Right lobe of liver (tissue), 6 donors: ENCODE results near the gene ATG4C. TPM values are rescaled to one million over a fixed set of nuclear protein-coding genes. Genes with fewer than 3 reads are reported as not detected.

Experiments used
- ATAC-seq, 4 donors: fragments of 200-7000 bp; cut with Tn5 transposase; one replicate each; pipeline ENCODE4 v1.9.1; 2020; ENCODE audit warnings: mild to moderate bottlenecking in 4 of 4, moderate library complexity in 4 of 4
- DNase-seq, 3 donors: peaks; one replicate each; pipeline ENCODE4 v3.0.0-alpha.2; 2020
- H3K27ac ChIP-seq, 3 donors: fragments of 200-600 bp; one replicate each; pipeline ENCODE4 v1.8.0; 2022
- H3K27me3 ChIP-seq, 2 donors: fragments of 200-600 bp; one replicate each; pipeline ENCODE4 v1.8.0; 2022
- H3K36me3 ChIP-seq, 4 donors: fragments of 200-600 bp; sonication (generic) in 1 of 4; one replicate each; pipeline versions ENCODE4 v1.5.1 to v1.8.0; 2017 to 2022; ENCODE audit warnings: control low read depth in 1 of 4
- H3K4me1 ChIP-seq, 4 donors: fragments of 200-600 bp; sonication (generic) in 1 of 4; one replicate each; pipeline versions ENCODE4 v1.5.1 to v1.8.0; 2017 to 2022; ENCODE audit warnings: control low read depth in 1 of 4
- H3K4me3 ChIP-seq, 3 donors: fragments of 200-600 bp; one replicate each; pipeline ENCODE4 v1.8.0; 2022
- H3K9me3 ChIP-seq, 4 donors: fragments of 200-600 bp; sonication (generic) in 1 of 4; one replicate each; pipeline versions ENCODE4 v1.5.1 to v1.8.0; 2017 to 2022; ENCODE audit warnings: control low read depth in 1 of 4
- POLR2A ChIP-seq: fragments of 450-650 bp; IDR thresholded peaks from one replicate; pipeline ENCODE4 v1.6.1; 2017; ENCODE audit warnings: antibody characterized with exemption, mild to moderate bottlenecking
- WGBS: methylation state at CpG from one replicate; pipeline ENCODE4 v1.1.6; 2018; ENCODE audit warnings: low coverage, low lambda C conversion rate; ENCODE audit not compliant: insufficient coverage; ENCODE audit errors: missing lambda C conversion rate; 5-methylcytosine and 5-hydroxymethylcytosine counted together
- intact Hi-C, 2 donors: fragments of 100-400 bp; cut with DNase I; formaldehyde crosslinking; loops; one replicate each; pipeline versions ENCODE4 v1.11.2 to v1.14.1; 2022
- total RNA-seq, 6 experiments: library from RNA; depleted of rRNA in 2 of 6; stranded (reverse); fragments of >200 nt in 2 of 6; fragmentation: NEBNext Ultra II Directional in 3 of 6; extraction: Animal tissue kit (Norgen Biotek cat#: 25700) in 3 of 6; gene quantifications; one replicate each; pipeline versions ENCODE4 v1.1.0 to v1.2.4, GENCODE V29; 2016 to 2023
- TF ChIP-seq, protein P1 (sequence below), 4 donors: fragments of 200-600 bp in 3 of 4; fragments of 450-650 bp in 1 of 4; IDR thresholded peaks; one replicate each; pipeline versions ENCODE4 v1.5.1 to v1.8.0; 2016 to 2022; ENCODE audit warnings: antibody characterized with exemption in 4 of 4, mild to moderate bottlenecking in 2 of 4
- donor health status: DM: no; HTN: yes; CAD: no.
- donor health status: DM: no; HTN: no; CAD: no.
- donor health status: DM: no; HTN: no; CAD: no.
- donor health status: DM: no; HTN: yes; CAD: no.
- donor health status: DM: no; HTN: yes; CAD: no.

Gene ATG4C
- total RNA-seq, 6 experiments from 2014 or later: 3.8 to 10.1 (median 6.3) TPM

DNA sequence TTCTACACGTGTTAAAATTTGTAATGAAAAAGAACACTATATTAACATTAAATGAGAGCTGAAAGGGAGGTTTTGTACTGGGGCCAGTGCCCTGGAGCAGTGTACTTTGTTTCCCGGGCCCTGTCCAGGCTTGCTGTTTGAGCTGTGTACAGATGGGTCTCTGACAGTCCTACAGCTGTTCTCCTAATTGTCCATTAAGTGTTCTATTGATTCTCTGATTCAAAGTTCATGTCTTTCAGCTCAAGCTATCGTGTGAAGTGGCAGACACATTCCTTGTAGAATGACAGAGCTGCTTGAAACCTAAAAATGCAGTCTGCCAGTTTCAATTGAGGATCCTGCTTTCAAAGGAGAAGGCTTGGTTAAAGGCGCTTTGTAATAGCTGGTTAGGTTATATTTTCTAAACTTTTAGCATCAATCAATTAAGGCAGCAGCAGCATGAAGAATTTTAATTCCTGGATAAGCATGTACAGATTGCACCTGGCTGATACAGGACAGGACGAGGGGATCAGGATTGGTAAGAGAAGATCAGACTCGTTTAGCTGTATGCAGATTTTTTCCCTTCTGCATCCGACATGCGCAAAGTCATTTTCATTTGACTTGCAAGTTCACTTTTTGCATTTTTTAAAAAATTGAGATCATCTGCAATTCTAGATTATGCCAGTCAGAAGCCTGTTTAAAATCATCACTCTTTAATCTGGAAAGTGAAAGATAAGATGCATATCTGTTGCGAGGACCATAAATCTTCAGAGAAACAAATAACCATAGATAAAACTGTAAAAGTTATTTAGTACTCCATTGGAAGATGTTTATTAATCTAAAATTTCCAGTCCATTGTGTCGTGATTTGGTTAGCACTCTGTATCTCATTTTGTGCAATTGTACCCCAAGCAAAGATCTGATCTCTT, 98.5 kb downstream of the ATG4C start:
- no peak overlapping the region for H3K4me3 ChIP-seq
- TF ChIP-seq, protein P1, sequence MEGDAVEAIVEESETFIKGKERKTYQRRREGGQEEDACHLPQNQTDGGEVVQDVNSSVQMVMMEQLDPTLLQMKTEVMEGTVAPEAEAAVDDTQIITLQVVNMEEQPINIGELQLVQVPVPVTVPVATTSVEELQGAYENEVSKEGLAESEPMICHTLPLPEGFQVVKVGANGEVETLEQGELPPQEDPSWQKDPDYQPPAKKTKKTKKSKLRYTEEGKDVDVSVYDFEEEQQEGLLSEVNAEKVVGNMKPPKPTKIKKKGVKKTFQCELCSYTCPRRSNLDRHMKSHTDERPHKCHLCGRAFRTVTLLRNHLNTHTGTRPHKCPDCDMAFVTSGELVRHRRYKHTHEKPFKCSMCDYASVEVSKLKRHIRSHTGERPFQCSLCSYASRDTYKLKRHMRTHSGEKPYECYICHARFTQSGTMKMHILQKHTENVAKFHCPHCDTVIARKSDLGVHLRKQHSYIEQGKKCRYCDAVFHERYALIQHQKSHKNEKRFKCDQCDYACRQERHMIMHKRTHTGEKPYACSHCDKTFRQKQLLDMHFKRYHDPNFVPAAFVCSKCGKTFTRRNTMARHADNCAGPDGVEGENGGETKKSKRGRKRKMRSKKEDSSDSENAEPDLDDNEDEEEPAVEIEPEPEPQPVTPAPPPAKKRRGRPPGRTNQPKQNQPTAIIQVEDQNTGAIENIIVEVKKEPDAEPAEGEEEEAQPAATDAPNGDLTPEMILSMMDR (IDR thresholded peaks at IDR 0.05): no peak
- no peak for TF ChIP-seq POLR2A
- WGBS: 60% methylated on average over 10 of the region's 10 CpGs
- DNase-seq (no peak), ATAC-seq (no peak)
- H3K4me1 ChIP-seq: no peaks in the 10 kb centered on the region
- H3K36me3 ChIP-seq: no peaks in the 10 kb centered on the region
- H3K9me3 ChIP-seq: no peaks in the 10 kb centered on the region
- no peaks in the 10 kb centered on the region for H3K27me3 ChIP-seq
- H3K27ac ChIP-seq: no peak overlapping the region
- intact Hi-C loops: no loop called here

DNA sequence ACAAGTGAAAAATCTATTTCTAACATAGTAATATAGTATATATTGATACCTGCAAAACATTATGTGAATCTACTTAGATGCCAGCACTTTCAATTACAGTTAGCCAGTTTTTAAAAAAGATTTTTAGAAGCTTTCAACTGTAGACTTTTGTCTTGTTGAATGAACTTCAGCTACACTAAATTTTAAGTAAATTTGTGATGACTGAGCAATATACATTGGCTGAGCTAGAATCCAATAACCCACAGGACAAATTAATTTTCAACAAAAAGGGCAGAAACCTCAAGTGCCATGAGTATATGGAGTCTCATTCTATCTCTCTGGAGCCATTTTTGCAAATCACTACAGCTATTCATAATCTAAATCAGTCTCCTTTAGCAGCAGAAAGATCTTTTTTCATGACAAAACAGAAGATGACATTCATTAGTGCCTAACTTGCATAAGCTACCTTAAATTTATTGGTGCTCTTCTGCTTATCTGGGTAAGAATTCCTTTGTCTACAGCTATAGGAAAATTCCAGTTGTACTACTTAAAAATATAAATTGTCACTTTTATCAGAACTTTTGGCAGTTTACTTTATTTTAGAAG, 100.3 kb downstream of the ATG4C start:
- no peaks in the 10 kb centered on the region for H3K36me3 ChIP-seq
- no peak for TF ChIP-seq POLR2A
- H3K4me3 ChIP-seq: no peak overlapping the region
- no peak for DNase-seq
- H3K9me3 ChIP-seq: no peaks in the 10 kb centered on the region
- H3K27me3 ChIP-seq: no peaks in the 10 kb centered on the region
- intact Hi-C loops: no loop called here
- no peaks in the 10 kb centered on the region for H3K4me1 ChIP-seq
- H3K27ac ChIP-seq: no peak overlapping the region
- ATAC-seq: no peak

DNA sequence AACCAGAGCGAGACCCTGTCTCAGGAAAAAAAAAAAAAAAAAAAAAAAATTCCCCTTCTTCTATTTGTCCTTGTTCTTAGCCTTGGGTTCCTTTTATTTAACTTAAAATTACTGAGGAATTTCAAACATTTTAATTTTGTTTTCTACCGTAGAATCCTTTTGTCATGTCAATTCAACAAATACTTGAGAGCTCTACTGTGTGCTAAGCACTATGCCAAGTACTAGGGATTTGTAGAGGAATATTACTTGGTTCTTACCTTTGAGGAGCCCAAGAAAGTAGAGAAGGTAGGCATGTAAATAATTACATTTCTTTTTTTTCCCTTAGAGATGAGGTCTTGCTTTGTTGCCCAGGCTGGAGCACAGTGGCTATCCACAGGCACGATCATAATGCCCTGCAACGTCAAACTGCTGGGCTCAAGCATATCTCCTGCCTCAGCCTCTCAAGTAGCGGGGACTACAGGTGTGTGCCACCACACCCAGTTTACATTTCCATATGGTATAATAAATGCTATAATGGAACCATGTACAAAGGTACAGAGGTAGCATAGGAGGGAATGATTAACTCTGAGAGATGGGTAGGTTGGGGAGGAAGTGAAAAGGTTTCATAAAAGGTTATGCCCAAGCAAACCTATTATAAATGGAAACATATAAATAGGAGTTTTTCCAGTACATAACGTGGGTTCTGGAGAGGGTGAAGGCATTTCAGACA, 104.0 kb downstream of the ATG4C start:
- no peaks in the 10 kb centered on the region for H3K36me3 ChIP-seq
- DNase-seq (no peak), ATAC-seq (no peak)
- no peaks in the 10 kb centered on the region for H3K9me3 ChIP-seq
- WGBS: 72% methylated on average over 6 of the region's 6 CpGs
- H3K4me1 ChIP-seq: no peaks in the 10 kb centered on the region
- H3K4me3 ChIP-seq: no peak overlapping the region
- no peak for TF ChIP-seq POLR2A
- TF ChIP-seq, protein P1 (IDR thresholded peaks at IDR 0.05): no peak
- no peaks in the 10 kb centered on the region for H3K27me3 ChIP-seq
- intact Hi-C loops: no loop called here
- no peak overlapping the region for H3K27ac ChIP-seq

DNA sequence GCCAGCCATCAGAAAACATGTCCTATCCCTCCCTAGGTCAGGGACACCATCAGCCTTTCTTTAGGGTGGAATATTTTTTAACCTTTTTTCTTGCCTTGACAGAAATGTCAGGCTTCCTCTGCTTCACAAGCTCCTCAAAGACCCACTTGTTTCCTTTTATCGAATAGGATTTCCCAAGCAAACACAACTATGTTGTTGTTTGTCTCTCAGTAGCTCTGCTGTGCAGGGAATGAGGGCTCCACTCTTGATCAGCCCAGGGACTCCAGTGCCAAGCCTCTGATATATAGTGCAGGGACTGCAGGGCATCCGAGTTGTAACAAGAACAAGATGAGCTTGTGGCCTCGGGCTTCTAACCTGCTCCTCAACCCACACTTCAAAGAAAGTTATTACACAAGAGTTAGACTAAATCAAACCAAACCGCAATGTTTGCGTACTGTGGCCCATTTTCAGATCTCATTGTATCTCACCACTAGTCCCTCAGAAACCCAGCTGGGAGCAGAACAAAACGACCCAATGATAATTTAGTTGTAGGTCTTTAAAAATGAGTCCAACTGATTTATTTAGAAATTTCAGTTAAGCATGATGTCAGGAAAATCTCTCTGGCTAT, 108.1 kb downstream of the ATG4C start:
- 51% methylated on average over 5 of the region's 6 CpGs for WGBS
- Histone ChIP-seq H3K4me3 (no peak overlapping the region), H3K9me3 (no peaks in the 10 kb centered on the region), H3K27ac (no peak overlapping the region), H3K36me3 (no peaks in the 10 kb centered on the region), H3K4me1 (no peaks in the 10 kb centered on the region), H3K27me3 (no peaks in the 10 kb centered on the region)
- DNase-seq: no peak
- no peak for ATAC-seq
- TF ChIP-seq, protein P1 (IDR thresholded peaks at IDR 0.05): no peak
- TF ChIP-seq POLR2A: no peak
- intact Hi-C loops: no loop called here

DNA sequence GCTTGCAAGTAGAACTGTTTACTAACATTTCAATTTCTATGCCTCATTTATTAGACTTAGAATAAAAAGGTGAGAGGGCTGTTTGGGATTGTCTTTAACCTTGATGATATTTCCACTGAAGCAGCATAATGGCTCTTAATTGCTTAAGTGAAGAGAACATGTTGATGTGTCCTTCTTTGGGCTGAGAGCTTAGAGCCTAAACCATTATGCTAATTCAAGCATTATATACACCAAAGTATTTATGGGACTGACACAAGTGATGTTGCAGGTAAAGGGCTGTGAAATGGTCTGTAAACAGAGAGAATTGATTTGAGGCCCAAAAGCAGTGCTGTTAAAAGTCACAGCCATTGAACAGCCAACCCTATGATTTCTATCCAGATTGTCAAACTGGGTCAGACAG, 113.9 kb downstream of the ATG4C start:
- Histone ChIP-seq H3K27ac (no peak overlapping the region), H3K4me3 (no peak overlapping the region), H3K36me3 (no peaks in the 10 kb centered on the region), H3K27me3 (no peaks in the 10 kb centered on the region), H3K9me3 (no peaks in the 10 kb centered on the region), H3K4me1 (no peaks in the 10 kb centered on the region)
- no peak for DNase-seq
- no peak for ATAC-seq
- intact Hi-C loops: no loop called here
- TF ChIP-seq, protein P1 (IDR thresholded peaks at IDR 0.05): no peak
- TF ChIP-seq POLR2A: no peak
